KBM-7 (cell line): ENCODE measurements around the gene JMJD1C.
"Not testable (repeated sequence)": the region's sequence is repeated elsewhere in the genome, so short reads cannot be mapped to it uniquely, and the experiment has no call there.

Experiments
- DNase-seq: peaks from one replicate; pipeline ENCODE4 v3.0.0-alpha.2; 2015
- in situ Hi-C: fragments of 300-500 bp; cut with MboI; formaldehyde crosslinking; loops from 2 replicates; pipeline ENCODE4 v1.14.3; 2020; ENCODE audit warnings: low sequenced_read_pairs, low pct_unique_long_range_greater_than_20kb, mixed read lengths

JMJD1C gene

GRCh38 chr10:63253040-63253439 is 212.7 kb downstream of the JMJD1C start:
- DNase-seq, result no peak
- in situ Hi-C loops, result no loop called here

DNA sequence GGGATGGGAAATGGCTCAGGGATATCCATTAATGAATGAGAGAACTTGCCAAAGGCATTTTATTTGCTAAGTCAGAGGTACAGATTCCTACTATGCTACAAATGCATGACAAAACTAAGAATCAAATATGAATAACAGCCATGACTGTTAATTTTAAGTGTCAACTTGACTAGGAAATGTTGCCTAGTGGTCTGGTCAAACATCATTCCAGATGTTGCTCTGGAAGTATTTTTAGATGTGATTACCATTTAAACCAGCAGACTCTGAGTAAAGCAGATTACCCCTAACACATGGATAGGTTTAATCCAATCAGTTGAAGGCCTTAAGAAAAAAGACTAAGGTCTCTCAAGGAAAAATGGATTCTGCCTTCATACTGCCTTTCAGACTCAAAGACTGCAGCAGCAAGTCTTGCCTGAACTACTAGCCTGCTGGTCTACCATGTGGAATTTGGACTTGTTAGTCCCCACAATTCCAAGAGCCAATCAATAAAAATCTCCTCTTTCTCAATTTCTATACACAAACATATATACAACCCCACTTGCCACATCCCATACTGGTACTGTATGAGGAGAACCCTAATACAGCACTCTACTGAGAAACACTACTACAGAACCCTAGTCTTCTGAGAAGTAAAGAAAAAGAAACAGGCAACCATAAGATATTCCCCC is 213.5 kb downstream of the JMJD1C start:
- in situ Hi-C loops, result no loop called here
- no peak for DNase-seq

GRCh38 chr10:63250032-63250431 is 215.7 kb downstream of the JMJD1C start:
- DNase-seq, result no peak
- in situ Hi-C loops, result no loop called here

- DNase-seq, result no peak
- in situ Hi-C loops, result no loop called here
Observed at GRCh38 chr10:63247771-63248170, 218.0 kb downstream of the JMJD1C start.

GRCh38 chr10:63246356-63246755 is 219.4 kb downstream of the JMJD1C start:
- no peak for DNase-seq
- in situ Hi-C loops, result no loop called here

GRCh38 chr10:63241841-63242281 is 223.9 kb downstream of the JMJD1C start:
- peak; percentile 81 for DNase-seq
- in situ Hi-C loops, result no loop called here

DNA sequence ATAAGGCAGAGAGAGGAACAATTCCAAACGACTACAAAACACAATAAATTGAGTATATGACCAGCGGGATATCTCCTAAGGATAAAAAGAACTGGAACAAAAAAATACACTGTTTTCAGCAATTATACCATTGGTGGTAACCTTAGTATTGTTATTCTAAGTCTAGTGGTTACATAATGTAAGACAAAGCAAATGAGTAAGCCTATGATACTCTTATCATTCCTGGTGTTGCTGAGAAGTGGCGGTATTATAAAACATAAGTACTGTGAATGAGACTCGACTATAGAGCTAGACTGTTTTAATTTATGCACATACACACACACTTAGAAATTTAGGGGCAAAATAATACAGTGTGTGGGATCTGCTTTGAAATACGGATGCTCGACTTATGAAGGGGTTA is 225.0 kb downstream of the JMJD1C start:
- DNase-seq, result no peak
- in situ Hi-C loops, result no loop called here

DNA sequence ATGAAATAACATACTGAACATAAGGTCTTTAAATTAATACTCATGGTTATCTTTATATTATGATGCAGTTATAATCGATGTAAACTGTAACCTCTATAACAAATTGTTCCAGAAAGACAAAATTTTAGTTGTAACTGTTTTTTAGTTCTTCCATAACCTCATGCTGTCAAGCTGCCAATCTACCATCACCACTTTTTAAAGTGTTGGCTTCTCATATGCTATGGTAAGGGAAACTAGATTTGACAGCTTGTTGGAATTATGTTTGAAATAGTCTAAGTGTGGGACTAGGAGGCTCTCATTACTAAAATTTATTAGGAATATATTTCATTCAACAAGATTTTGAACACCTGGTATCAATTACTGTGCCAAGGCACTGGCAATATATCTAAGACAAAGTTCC is 227.3 kb downstream of the JMJD1C start:
- no peak for DNase-seq
- in situ Hi-C loops, result no loop called here

DNA sequence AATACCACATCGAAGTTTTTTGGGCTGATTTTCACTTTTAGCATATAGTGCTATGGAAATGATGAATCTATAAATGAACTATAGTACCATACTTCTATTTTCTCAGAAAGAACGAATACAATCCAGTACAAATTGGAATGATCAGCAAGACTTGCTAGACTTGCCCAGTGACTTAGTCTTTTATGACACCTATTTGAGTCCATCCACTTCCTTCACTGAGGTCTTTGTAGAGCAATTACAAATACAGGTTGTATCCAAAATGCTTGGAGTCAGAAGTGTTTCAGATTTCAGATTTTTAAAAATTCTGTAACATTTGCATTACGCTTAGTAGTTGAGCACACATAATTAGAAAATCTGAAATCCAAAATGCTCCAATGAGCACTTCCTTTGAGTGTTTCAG is 228.4 kb downstream of the JMJD1C start:
- in situ Hi-C loops, result no loop called here
- no peak for DNase-seq

DNA sequence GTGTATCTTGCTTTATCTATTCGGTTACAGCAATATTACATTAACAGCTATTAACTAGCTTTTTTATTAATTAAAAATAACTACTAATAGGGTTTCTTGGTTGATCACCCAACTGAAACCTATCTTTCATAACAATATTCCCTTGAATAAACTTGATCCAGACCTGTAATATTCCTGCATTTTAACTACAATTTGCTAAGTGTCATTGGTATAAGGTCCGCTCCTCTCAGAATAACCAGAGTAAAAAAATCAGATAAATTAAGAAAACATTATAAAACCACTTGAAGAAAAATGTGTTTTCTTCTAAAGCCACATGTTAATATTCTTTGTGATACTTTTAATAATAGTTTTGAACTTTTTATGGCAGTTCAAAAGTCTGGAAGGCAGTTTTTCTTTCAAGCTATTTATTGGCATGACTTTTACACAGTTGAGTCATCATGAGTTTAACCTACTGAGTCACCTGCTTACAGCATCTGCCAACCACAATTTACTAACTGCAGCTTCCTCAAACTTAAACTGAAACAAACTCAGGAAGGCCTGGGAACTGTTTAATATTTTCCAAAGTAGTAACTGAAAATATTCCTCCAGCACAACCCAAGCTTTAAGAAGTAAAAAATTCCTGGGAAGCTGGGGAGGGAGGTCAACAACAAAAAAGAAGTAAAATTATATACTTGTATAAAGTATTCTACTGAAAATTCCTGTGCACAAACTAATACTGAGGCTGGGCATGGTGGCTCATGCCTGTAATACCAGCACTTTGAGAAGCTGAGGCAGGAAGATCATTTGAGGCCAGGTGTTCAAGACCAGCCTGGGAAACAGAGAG is 229.5 kb downstream of the JMJD1C start:
- in situ Hi-C loops, result no loop called here
- DNase-seq, result peak; percentile 75

DNA sequence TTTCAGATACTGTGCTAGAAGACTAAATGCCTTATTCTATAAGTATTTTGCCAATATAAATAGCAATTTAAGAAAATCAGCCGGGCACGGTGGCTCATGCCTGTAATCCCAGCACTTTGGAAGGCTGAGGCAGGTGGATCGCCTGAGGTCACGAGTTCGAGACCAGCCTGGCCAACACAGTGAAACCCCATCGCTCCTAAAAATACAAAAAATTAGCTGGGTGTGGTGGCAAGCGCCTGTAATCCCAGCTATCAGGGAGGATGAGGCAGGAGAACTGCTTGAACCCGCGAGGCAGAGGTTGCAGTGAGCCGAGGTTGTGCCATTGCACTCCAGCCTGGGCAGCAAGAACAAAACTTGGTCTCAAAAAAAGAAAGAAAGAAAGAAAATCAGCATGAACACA is 230.6 kb downstream of the JMJD1C start:
- DNase-seq, in situ Hi-C loops: not testable (repeated sequence)

- in situ Hi-C loops, result no loop called here
- DNase-seq, result no peak
Observed at GRCh38 chr10:63229161-63229560, 236.6 kb downstream of the JMJD1C start.

GRCh38 chr10:63228237-63228636 is 237.5 kb downstream of the JMJD1C start:
- no peak for DNase-seq
- in situ Hi-C loops, result no loop called here

DNA sequence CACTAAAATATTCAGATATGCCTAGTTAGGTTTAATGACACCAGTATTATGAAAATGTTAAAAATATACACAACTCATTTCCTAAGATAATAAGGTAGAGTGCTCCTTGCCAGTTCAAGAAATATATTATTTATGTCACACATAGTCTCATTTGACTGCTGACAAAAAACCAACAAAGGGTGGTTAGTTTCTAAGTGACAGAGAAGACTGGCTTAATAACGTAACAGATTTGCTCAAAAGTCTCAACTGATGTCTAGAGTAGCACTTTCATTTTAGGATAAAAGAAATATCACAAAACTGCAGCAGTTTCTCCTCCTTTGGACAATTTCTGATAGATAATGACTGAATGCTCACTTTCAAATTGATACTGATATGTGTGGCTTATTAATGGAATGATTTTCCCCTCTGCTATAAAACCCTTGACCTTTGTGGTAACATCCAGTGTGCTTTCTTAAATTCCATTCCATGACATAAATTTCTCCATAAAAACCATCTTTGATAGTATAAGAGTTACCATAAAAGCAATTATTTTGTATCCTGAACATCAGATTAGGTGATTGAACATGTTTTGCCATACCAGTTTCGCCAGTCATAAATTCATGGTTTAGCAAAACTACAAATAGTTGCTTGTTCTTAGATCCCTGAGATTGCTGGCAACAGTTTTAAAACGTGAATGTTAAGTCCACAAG is 238.4 kb downstream of the JMJD1C start:
- DNase-seq, result no peak
- in situ Hi-C loops, result no loop called here

GRCh38 chr10:63224241-63224640 is 241.5 kb downstream of the JMJD1C start:
- in situ Hi-C loops, result no loop called here
- no peak for DNase-seq

DNA sequence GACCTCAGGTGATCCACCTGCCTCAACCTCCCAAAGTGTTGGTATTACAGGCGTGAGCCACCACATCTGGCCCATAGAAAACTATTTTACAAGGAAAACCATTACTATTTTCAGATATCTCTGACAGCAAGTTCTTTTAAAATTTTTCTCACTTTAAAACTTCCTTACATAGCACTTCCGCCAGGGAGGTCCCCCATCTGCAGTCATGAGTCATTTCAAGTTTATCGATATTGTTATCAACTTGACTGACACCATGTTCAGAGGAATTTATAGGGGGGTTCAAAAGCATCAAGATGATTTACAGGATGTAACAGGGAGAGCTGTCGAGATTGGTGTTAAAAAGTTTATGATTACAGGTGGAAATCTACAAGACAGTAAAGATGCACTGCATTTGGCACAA is 243.8 kb downstream of the JMJD1C start:
- in situ Hi-C loops, result no loop called here
- DNase-seq, result no peak

- no peak for DNase-seq
- in situ Hi-C loops, result no loop called here
Observed at GRCh38 chr10:63219749-63220148, 246.0 kb downstream of the JMJD1C start.

DNA sequence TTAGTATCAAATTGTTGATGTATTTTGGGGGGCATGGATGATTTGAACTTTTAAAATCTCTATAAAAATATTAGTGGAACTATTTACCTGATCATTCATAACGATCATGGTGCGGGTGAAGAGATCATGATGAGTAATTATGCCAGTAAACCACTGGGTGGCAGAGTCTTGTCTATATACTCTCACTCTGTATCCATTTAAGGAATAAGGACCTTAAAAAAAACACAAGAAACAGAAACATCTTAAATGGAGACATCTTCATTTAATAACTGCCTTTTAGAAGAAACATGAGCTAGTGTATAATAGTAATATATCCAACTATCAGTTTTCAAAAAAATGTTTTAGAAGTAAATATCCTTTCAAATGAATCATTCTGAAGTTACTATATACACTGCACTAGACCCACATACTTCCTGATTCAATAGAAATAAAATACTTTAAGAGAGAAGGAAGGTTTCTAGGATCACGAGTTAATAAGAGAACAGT is 248.6 kb downstream of the JMJD1C start:
- in situ Hi-C loops, result no loop called here
- peak; percentile 73 for DNase-seq

DNA sequence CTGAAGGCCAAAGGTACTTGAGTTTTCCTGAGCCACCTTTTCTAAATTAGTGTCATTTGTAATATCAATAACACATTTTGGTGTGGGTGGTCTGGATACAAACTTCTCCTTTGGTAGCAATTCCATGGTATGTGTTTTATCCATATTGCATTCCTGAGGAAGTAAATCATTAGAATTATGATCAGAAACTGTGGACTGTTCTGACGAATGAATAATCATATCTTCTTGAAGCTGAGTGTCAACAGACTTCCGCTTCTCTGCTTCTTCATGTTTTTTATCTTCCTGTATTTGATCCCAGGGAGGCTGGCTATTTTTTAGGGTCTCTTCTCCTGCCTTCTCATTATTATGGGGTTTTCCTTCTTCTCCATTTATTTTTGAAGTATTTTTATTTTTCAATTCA is 251.2 kb downstream of the JMJD1C start:
- in situ Hi-C loops, result no loop called here
- peak; percentile 34 for DNase-seq

- in situ Hi-C loops, result no loop called here
Observed at GRCh38 chr10:63213489-63213888, 252.3 kb downstream of the JMJD1C start.

More at GRCh38 chr10:63213489-63213888, 252.3 kb downstream of the JMJD1C start:
- no peak for DNase-seq
